Ishikawa (cell line): ENCODE results near the gene BBLN.
A peak's percentile ranks its signal among the peaks of the same experiment; 100 is the strongest.

Experiments used
- CEBPB ChIP-seq: IDR thresholded peaks from 2 replicates; pipeline ENCODE4 v1.6.1; 2012
- CREB1 ChIP-seq: IDR thresholded peaks from 2 replicates; pipeline ENCODE4 v1.6.1; 2012; ENCODE audit warnings: low read depth
- EGR1 ChIP-seq: IDR thresholded peaks from 2 replicates; pipeline ENCODE4 v1.6.1; 2012
- EP300 ChIP-seq: IDR thresholded peaks from 2 replicates; pipeline ENCODE4 v1.6.1; 2012; ENCODE audit warnings: borderline replicate concordance
- FOXM1 ChIP-seq: IDR thresholded peaks from 2 replicates; pipeline ENCODE4 v1.6.1; 2012; ENCODE audit warnings: low read depth, borderline replicate concordance
- NFIC ChIP-seq: IDR thresholded peaks from 2 replicates; pipeline ENCODE4 v1.6.1; 2012
- RAD21 ChIP-seq: IDR thresholded peaks from 2 replicates; pipeline ENCODE4 v1.6.1; 2012; ENCODE audit warnings: low read depth
- TAF1 ChIP-seq: IDR thresholded peaks from 2 replicates; pipeline ENCODE4 v1.6.1; 2012; ENCODE audit warnings: low read depth, mild to moderate bottlenecking
- TCF12 ChIP-seq: IDR thresholded peaks from 2 replicates; pipeline ENCODE4 v1.6.1; 2012; ENCODE audit warnings: low read depth
- TEAD4 ChIP-seq: IDR thresholded peaks from 2 replicates; pipeline ENCODE4 v1.6.1; 2012
- USF1 ChIP-seq: IDR thresholded peaks from 2 replicates; pipeline ENCODE4 v1.6.1; 2012
- YY1 ChIP-seq: IDR thresholded peaks from 2 replicates; pipeline ENCODE4 v1.6.1; 2012; ENCODE audit warnings: low read depth
- ZBTB7A ChIP-seq: IDR thresholded peaks from 2 replicates; pipeline ENCODE4 v1.6.1; 2012; ENCODE audit warnings: low read depth
- TF ChIP-seq, protein P1 (sequence below): IDR thresholded peaks from 2 replicates; pipeline ENCODE4 v1.6.1; 2012
- TF ChIP-seq, protein P2 (sequence below): IDR thresholded peaks from 2 replicates; pipeline ENCODE4 v1.6.1; 2012; ENCODE audit warnings: low read depth, mild to moderate bottlenecking

Gene BBLN

DNA sequence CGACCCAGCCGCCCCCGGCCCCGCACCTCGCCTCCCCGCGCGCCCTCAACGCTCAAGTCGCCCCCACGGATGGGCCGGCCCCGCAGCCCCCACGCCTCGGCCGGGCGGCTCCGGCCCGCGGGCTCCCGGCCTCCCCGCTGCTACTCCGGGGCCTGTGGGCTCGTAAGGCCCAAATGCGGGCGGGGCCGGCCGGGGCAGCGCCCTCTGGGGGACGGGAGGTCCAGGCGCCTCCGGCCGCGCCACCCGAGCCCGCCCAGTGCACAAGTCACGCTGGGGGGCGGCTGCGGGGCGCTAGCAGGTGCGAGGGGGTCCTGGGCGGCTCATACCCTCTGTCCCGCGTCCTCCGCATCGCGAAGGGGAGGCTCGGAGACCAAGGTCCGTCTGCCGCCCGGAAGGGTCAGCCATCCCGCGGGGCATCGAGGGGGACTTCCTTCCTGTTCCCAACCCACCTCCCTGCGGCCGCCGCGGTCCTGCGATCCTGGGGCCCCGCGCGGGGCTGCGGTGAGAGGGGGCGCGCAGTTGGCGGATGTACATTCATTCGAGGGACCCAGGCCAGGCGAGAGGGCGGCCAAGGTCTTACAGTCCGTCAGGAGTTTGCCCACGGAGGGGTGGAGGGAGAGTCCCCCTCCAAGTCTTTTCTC is 31.5 kb downstream of the BBLN start, which contains the start of gene CIZ1:
Gene CIZ1 (minus strand): TSS at position 167 of the 641 bp plus-strand sequence. CDS start 715 bp downstream, outside the sequence.
- TF ChIP-seq USF1 = 0 out of 2 replicates have a peak, but pooled peaks have one; percentile 17
- TF ChIP-seq YY1 = 0 out of 2 replicates have a peak, but pooled peaks have one; percentile 44
- TF ChIP-seq TAF1 = peak; percentile 64; the same call in 1 of the 2 replicates
- TF ChIP-seq TEAD4 = no peak
- TF ChIP-seq, protein P1, sequence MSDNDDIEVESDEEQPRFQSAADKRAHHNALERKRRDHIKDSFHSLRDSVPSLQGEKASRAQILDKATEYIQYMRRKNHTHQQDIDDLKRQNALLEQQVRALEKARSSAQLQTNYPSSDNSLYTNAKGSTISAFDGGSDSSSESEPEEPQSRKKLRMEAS = peak; percentile 45
- peak; percentile 93 for TF ChIP-seq ZBTB7A

GRCh38 chr9:128192601-128193371 is 32.7 kb downstream of the BBLN start:
- TF ChIP-seq ZBTB7A (peak; percentile 68), USF1 (peak; percentile 95), TEAD4 (peak; percentile 49; the same call in 1 of the 2 replicates), RAD21 (peak; percentile 49; the same call in 1 of the 2 replicates), CREB1 (peak; percentile 34; the same call in 1 of the 2 replicates), FOXM1 (no peak), CEBPB (no peak), TCF12 (peak; percentile 76), YY1 (0 out of 2 replicates have a peak, but pooled peaks have one; percentile 39), NFIC (peak; percentile 35; the same call in 1 of the 2 replicates), EGR1 (no peak), EP300 (0 out of 2 replicates have a peak, but pooled peaks have one; percentile 49), TAF1 (peak; percentile 49; the same call in 1 of the 2 replicates)
- TF ChIP-seq, protein P2, sequence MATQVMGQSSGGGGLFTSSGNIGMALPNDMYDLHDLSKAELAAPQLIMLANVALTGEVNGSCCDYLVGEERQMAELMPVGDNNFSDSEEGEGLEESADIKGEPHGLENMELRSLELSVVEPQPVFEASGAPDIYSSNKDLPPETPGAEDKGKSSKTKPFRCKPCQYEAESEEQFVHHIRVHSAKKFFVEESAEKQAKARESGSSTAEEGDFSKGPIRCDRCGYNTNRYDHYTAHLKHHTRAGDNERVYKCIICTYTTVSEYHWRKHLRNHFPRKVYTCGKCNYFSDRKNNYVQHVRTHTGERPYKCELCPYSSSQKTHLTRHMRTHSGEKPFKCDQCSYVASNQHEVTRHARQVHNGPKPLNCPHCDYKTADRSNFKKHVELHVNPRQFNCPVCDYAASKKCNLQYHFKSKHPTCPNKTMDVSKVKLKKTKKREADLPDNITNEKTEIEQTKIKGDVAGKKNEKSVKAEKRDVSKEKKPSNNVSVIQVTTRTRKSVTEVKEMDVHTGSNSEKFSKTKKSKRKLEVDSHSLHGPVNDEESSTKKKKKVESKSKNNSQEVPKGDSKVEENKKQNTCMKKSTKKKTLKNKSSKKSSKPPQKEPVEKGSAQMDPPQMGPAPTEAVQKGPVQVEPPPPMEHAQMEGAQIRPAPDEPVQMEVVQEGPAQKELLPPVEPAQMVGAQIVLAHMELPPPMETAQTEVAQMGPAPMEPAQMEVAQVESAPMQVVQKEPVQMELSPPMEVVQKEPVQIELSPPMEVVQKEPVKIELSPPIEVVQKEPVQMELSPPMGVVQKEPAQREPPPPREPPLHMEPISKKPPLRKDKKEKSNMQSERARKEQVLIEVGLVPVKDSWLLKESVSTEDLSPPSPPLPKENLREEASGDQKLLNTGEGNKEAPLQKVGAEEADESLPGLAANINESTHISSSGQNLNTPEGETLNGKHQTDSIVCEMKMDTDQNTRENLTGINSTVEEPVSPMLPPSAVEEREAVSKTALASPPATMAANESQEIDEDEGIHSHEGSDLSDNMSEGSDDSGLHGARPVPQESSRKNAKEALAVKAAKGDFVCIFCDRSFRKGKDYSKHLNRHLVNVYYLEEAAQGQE = no peak
- TF ChIP-seq, protein P1 = peak; percentile 94

DNA sequence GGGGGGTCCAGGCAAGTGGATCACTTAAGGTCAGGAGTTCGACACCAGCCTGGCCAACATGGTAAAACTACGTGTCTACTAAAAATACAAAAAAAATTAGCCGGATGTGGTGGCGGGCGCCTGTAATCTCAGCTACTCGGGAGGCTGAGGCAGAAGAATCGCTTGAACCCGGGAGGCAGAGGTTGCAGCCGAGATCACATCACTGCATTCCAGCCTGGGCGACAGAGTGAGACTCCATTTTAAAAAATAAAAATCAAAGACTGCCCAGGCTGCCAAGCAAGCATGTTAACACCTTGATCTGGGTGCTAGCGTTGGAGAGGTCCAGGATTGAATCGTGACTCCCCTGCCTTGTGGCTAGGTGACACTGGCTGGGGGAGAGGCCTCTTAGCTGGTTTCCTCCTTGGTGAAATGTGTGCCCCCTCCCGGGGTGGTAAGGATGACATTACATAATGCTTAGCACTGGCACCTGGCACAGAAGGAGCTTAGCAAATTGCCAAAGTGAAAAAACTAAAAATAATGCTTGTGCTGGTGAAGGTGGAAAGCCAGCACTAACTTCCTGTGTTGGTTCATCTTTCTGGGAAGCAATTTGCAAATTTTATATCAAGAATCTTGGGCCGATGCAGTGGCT is 33.5 kb downstream of the BBLN start:
- no peak for TF ChIP-seq YY1

- no peak for TF ChIP-seq USF1
- TF ChIP-seq, protein P1 = no peak
- TF ChIP-seq TCF12 = no peak
- TF ChIP-seq ZBTB7A = no peak
- TF ChIP-seq EP300 = no peak
- TF ChIP-seq RAD21 = no peak
- TF ChIP-seq, protein P2 = no peak
- no peak for TF ChIP-seq TEAD4
- TF ChIP-seq FOXM1 = no peak
- no peak for TF ChIP-seq TAF1
- no peak for TF ChIP-seq EGR1
- TF ChIP-seq NFIC = no peak
- TF ChIP-seq CEBPB = no peak
Observed at GRCh38 chr9:128201441-128202369, 41.6 kb downstream of the BBLN start.
